CD4-positive, alpha-beta T cell treated with Interleukin-6 at 100 ng/mL for 8 hours (primary cell): ENCODE results near the gene AUTS2.
"Not testable (repeated sequence)": the region's sequence is repeated elsewhere in the genome, so short reads cannot be mapped to it uniquely, and the experiment has no call there.

Source experiments
- DNase-seq: peaks from one replicate; pipeline ENCODE4 v3.0.0-alpha.2; 2020; ENCODE audit warnings: mixed read lengths, low spot score

The AUTS2 gene

GRCh38 chr7:70782796-70783195 is 1184.5 kb downstream of the AUTS2 start:
- no peak for DNase-seq

- DNase-seq = no peak
These were observed 1187.2 kb downstream of the AUTS2 start for GRCh38 chr7:70785427-70785826.

- DNase-seq = no peak
These were observed 1187.8 kb downstream of the AUTS2 start for GRCh38 chr7:70786076-70786475.

GRCh38 chr7:70787286-70787685 is 1189.0 kb downstream of the AUTS2 start:
- no peak for DNase-seq

- no peak for DNase-seq
These were observed 1189.5 kb downstream of the AUTS2 start for GRCh38 chr7:70787771-70788170.

GRCh38 chr7:70788276-70788675 is 1190.0 kb downstream of the AUTS2 start:
- peak; percentile 63 for DNase-seq

- DNase-seq = no peak
These were observed 1191.4 kb downstream of the AUTS2 start for GRCh38 chr7:70789481-70790214.

- DNase-seq = no peak
These were observed 1192.2 kb downstream of the AUTS2 start for GRCh38 chr7:70790215-70791073.

GRCh38 chr7:70791341-70791740 is 1193.1 kb downstream of the AUTS2 start:
- no peak for DNase-seq

GRCh38 chr7:70793060-70793459 is 1194.8 kb downstream of the AUTS2 start:
- no peak for DNase-seq

GRCh38 chr7:70793821-70794220 is 1195.5 kb downstream of the AUTS2 start:
- no peak for DNase-seq

GRCh38 chr7:70794962-70795361 is 1196.7 kb downstream of the AUTS2 start:
- no peak for DNase-seq

- DNase-seq = no peak
These were observed 1197.7 kb downstream of the AUTS2 start for GRCh38 chr7:70795948-70796347.

- no peak for DNase-seq
These were observed 1198.8 kb downstream of the AUTS2 start for GRCh38 chr7:70797109-70797514.

- no peak for DNase-seq
These were observed 1201.6 kb downstream of the AUTS2 start for GRCh38 chr7:70799841-70800405.

- DNase-seq = no peak
These were observed 1207.1 kb downstream of the AUTS2 start for GRCh38 chr7:70805360-70805759.

GRCh38 chr7:70807650-70808049 is 1209.4 kb downstream of the AUTS2 start:
- DNase-seq = no peak

GRCh38 chr7:70808876-70809275 is 1210.6 kb downstream of the AUTS2 start:
- no peak for DNase-seq

GRCh38 chr7:70810558-70811139 is 1212.4 kb downstream of the AUTS2 start:
- no peak for DNase-seq

- no peak for DNase-seq
These were observed 1214.2 kb downstream of the AUTS2 start for GRCh38 chr7:70812511-70812910.

- DNase-seq = not testable (repeated sequence)
These were observed 1224.2 kb downstream of the AUTS2 start for GRCh38 chr7:70822490-70822889.

GRCh38 chr7:70829221-70830059 is 1231.2 kb downstream of the AUTS2 start:
- DNase-seq = peak; percentile 47
